Stimulated activated naive CD8-positive, alpha-beta T cell treated with anti-CD3 and anti-CD28 coated beads, Interleukin-15, amount 100 ng/mL, for 72 hours (primary cell): Measurements from ENCODE around the gene DISP1.

ENCODE experiments used
- ATAC-seq: fragments of 150-1000 bp; cut with Tn5 transposase; 2 replicates; pipeline ENCODE4 v1.10.0; 2021; ENCODE audit warnings: mild to moderate bottlenecking, moderate library complexity
- DNase-seq, 2 donors: peaks; one replicate each; pipeline ENCODE4 v3.0.0; 2021 to 2022
- H3K27ac Mint-ChIP-seq, 2 donors: one replicate each; pipeline ENCODE4 v1.8.0; 2022; ENCODE audit warnings: mild to moderate bottlenecking in 2 of 2, mixed read lengths in 2 of 2, moderate library complexity in 2 of 2
- H3K27me3 Mint-ChIP-seq: one replicate; pipeline ENCODE4 v1.8.0; 2022; ENCODE audit warnings: mixed read lengths
- H3K4me1 Mint-ChIP-seq: one replicate; pipeline ENCODE4 v1.8.0; 2022; ENCODE audit warnings: mild to moderate bottlenecking, mixed read lengths
- H3K4me3 Mint-ChIP-seq, 2 donors: one replicate each; pipeline ENCODE4 v1.8.0; 2022; ENCODE audit warnings: mild to moderate bottlenecking in 2 of 2, mixed read lengths in 2 of 2, moderate library complexity in 1 of 2
- H3K9me3 Mint-ChIP-seq, 2 donors: one replicate each; pipeline ENCODE4 v1.8.0; 2022; ENCODE audit warnings: mixed read lengths in 2 of 2

The DISP1 gene

DNA sequence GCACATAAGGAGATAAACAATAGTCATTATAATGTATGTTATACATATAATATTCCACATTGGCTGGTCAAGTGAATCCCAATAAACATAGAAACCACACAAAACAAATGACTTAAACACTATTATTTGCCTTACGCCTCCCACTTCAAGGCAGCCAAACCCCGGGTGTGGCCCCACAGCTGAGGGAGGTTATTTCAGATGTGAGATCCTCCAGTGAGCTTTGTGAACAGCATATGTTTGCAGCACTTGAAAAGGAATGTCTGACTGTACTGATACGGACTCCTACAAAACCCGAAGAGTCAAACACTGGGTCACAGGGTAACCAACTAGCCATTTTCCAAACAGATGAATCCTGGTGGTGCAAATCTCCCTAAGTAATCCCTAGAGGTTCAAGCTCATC is 27.1 kb upstream of the DISP1 start:
- Mint-ChIP-seq H3K4me3 (no peak overlapping the region), H3K9me3 (peaks cover 12 to 14% of the 10 kb centered on the region in 2 donors), H3K4me1 (peaks cover 19% of the 10 kb centered on the region), H3K27ac (no peak overlapping the region), H3K27me3 (no peaks in the 10 kb centered on the region)
- no peak for DNase-seq
- ATAC-seq = no peak

DNA sequence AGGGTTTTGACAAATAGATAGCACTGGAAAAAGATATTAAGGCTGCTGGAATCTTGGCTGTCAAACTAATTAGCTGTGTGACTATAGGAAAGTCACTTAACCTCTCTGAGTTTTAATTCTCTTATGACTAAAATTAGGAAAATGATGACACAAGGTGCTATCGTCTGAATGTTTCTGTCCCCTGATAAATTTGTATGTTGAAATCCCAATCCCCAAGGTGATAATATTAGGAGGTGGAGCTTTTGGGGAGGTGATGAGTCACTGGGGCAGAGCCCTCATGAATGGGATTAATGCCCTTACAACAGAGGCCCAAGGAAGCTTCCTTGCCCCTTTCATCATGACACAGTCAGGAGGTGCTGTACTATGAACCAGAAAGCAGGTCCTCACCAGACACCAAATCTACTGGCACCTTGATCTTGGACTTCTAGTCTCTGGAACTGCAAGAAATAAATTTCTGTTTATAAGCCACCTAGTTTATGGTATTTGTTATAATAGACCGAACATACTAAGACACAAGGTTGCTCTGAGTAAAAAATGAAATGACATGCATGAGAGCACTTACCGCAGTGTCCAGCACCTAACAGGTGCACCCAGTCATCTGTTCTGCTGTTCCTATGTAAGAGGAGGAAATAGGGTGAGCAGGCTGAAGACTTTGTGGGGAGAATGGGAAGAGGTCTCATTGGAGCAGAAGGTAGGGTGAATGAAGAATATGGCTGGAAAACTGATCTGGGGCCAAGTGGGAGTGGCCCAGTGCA is 26.3 kb upstream of the DISP1 start:
- Mint-ChIP-seq H3K4me3 (no peak overlapping the region), H3K4me1 (peaks cover 19% of the 10 kb centered on the region), H3K27me3 (no peaks in the 10 kb centered on the region), H3K27ac (no peak overlapping the region), H3K9me3 (peaks cover 12 to 14% of the 10 kb centered on the region in 2 donors)
- DNase-seq (no peak), ATAC-seq (no peak)

DNA sequence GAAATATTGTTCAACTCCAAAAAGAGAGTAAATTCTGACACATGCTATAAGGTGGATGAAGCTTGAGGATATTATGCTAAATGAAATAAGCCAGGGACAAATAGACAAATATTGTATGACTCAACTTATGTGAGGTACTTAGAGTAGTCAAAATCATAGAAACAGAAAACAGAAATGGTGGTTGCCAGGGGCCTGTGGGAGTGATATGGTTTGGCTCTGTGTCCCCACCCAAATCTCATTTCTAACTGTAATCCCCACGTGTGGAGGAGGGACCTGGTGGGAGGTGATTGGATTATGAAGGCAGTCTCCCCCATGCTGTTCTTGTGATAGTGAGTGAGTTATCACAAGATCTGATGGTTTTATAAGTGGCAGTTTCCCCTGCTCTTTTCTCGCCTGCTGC is 24.7 kb upstream of the DISP1 start:
- ATAC-seq = peak; percentile 54
- peak in 1 of 2 donors; percentile 19 for DNase-seq
- Mint-ChIP-seq H3K4me3 (no peak overlapping the region), H3K27ac (no peak overlapping the region), H3K9me3 (peaks cover 12 to 14% of the 10 kb centered on the region in 2 donors), H3K4me1 (peaks cover 19% of the 10 kb centered on the region), H3K27me3 (no peaks in the 10 kb centered on the region)

DNA sequence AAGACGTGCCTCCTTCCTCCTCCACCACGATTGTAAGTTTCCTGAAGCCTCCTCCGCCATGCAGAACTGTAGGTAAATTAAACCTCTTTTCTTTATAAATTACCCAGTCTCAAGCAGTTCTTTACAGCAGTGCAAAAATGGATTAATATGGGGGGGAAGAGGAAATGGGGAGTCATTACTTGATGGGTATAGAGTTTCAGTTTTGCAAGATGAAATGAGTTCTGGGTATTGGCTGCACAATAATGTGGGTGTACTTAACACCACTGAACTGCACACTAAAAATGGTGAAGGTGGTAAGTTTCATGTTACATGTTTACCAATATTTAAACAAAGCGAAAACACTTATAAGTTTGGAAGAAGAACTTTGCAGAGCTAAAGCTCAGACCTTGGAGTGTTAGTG is 24.3 kb upstream of the DISP1 start:
- Mint-ChIP-seq H3K4me3 (no peak overlapping the region), H3K9me3 (peaks cover 12 to 14% of the 10 kb centered on the region in 2 donors), H3K27me3 (no peaks in the 10 kb centered on the region), H3K27ac (no peak overlapping the region), H3K4me1 (peaks cover 19% of the 10 kb centered on the region)
- DNase-seq = no peak
- peak; percentile 80 for ATAC-seq

DNA sequence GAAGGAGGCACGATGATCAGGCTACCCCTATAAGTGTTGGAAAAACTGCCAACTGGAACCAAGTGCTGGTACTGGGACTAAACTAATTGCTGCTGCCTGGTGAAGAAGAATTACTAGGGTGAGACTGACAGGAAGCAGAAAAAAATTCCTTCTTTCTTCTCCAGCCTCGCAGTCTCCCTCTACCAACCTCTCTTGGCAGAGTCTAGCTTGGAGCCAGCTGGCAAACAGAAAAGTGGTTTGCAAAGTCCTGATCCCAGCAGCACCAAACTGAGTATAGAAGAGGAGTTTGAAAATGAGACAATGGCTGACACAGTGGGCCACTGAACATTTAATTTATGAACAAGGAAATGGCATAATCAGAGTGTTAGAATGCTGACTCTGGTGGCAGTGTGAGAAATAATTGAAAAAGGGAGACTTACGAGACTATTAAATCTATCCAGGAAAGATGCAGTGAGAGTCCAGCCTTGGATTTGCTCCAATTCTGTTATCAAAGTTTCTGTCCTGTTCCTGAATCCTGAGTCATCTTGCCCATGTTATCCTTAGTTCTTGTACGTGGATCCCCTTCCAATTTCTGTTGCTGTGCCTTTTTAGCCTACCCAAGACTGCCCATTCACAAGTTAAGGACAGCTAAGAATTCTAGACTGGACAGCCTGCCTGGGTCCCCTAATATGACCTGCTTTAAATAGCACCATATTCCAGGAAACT is 23.7 kb upstream of the DISP1 start:
- H3K27ac Mint-ChIP-seq = no peak overlapping the region

DNA sequence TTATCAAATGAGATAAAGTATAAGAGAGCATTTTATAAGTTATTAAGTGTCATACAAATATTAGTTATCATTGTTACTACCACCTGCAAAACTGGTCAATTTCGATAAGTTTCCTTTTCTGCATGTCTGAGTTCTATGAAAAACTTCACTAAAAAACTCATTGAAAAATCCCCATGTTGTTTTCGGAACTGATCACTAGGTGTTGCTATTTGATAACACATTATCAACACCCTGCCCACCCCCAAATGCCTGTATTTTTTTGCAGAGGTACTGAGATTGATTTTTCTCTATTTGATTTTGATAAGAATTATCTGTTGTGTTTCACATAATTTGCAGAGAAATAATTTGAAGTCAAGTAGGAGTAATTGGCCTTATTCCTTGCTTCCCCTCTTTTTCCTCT is 22.1 kb upstream of the DISP1 start:
- H3K4me3 Mint-ChIP-seq = no peak overlapping the region
- ATAC-seq = no peak
- no peak for DNase-seq

More for the DNA sequence above, 23.7 kb upstream of the DISP1 start:
- Mint-ChIP-seq H3K4me1 (peaks cover 19% of the 10 kb centered on the region), H3K9me3 (peaks cover 12 to 14% of the 10 kb centered on the region in 2 donors), H3K27me3 (no peaks in the 10 kb centered on the region), H3K4me3 (no peak overlapping the region)
- ATAC-seq (no peak), DNase-seq (no peak)

DNA sequence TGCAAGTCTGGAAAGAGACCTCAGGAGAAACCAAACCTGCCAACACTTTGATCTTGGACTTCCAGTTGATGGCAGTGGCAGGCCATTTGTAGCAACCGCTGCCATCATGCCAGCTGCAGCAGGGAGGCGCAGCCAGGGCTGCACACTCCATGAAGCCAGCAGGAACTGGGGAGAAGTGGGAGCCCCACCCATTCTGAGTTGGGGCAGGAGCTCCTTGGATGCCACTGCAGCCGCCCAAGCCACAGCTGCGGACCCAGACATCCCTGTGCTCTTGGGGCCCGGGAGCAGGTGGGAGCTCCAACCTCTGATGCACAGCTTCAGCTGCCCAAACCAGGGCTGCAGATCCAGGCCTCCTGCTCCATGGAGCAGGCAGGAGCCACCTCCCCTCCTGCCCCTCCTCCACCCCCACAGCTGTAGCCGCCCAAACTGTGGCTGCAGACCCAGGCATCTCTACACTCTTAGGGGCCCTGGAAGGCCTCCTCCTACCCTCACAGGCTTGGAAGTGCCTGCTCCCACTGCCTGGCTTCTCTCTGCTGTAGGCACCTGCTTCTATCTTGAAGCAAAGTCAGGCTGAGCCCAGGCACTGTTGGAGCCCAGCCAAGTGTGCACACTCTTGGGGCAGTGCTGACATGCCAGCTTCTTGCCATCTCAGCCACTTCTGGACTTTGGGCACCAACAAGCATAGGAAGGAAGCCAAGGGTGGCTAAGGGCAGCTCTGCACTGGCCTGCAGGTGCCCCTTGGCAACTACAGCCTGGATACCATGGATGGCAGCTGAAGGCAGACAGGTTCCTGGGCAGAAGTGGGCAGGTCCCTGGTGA is 20.0 kb upstream of the DISP1 start:
- Mint-ChIP-seq H3K4me1 (peaks cover 19% of the 10 kb centered on the region), H3K27me3 (no peaks in the 10 kb centered on the region), H3K9me3 (peaks cover 7 to 8% of the 10 kb centered on the region in 2 donors), H3K4me3 (no peak overlapping the region), H3K27ac (no peak overlapping the region)
- no peak for DNase-seq
- peak; percentile 6 for ATAC-seq

More for the DNA sequence above, 22.1 kb upstream of the DISP1 start:
- peaks cover 19% of the 10 kb centered on the region for H3K4me1 Mint-ChIP-seq
- H3K9me3 Mint-ChIP-seq = peaks cover 12 to 14% of the 10 kb centered on the region in 2 donors
- H3K27me3 Mint-ChIP-seq = no peaks in the 10 kb centered on the region
- H3K27ac Mint-ChIP-seq = no peak overlapping the region

DNA sequence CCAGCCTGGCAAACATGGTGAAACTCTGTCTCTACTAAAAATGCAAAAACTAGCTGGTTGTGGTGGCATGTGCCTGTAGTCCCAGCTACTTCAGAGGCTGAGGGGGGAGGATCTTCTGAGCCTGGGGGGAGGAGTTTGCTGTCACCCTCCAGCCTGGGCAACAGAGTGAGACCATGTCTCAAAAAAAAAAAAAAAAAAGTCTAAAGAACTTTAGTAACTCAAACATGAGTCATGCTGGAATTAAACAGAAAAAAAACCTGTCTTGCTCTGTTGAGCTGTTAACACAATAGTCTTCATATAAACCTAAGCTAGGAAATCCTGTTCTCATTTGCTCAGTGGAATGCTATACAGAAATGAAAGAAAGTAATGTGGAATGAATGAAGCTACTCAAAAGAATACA is 16.7 kb upstream of the DISP1 start:
- Mint-ChIP-seq H3K4me3 (no peak overlapping the region), H3K27ac (peak overlapping the region in 1 of 2 donors; percentile 46), H3K9me3 (no peaks in the 10 kb centered on the region)

DNA sequence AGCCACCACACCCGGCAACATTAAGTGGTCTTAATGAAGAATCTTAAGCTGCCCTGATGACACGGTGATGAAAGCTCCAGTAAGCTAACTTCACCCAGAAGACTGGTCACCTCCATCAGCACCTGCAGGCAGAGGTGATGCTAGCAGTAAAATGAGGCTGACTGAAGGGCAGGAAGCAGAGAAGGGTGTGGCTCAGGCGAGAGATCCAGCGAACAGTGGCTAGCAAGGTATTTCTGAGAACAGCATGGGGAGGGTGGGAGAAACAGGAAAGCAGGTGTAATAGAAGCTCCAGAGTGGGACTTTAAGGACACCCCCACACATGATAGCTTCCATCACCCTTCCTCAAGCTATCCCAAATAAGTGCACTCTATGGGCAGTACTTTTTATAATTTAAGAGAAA is 15.9 kb upstream of the DISP1 start:
- Mint-ChIP-seq H3K4me1 (peaks cover 5% of the 10 kb centered on the region), H3K4me3 (no peak overlapping the region), H3K27me3 (no peaks in the 10 kb centered on the region), H3K27ac (no peak overlapping the region), H3K9me3 (no peaks in the 10 kb centered on the region)
- no peak for DNase-seq
- no peak for ATAC-seq

More for the DNA sequence above, 16.7 kb upstream of the DISP1 start:
- Mint-ChIP-seq H3K27me3 (no peaks in the 10 kb centered on the region), H3K4me1 (peaks cover 5% of the 10 kb centered on the region)
- no peak for DNase-seq
- ATAC-seq = no peak

DNA sequence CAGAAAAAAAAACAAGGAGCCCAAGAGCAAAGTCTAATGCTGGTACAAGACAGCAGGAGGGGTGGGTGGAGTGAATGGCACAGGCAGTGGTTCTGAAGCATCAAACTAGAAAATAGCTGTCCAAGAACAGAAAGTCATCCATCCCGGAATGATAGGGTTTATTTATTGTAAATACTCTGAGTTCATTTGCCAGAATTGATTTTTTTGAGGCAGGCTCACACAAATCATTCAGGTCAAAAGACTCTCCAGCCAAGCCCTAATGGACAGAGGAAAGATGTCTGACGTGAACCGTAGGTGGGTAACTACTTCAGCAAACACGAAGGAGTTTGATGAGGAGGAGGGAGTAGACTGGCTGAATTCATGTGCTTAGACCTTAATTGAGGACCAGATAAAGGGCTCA is 13.8 kb upstream of the DISP1 start:
- H3K4me3 Mint-ChIP-seq = no peak overlapping the region
- H3K27me3 Mint-ChIP-seq = peaks cover 7% of the 10 kb centered on the region
- H3K9me3 Mint-ChIP-seq = no peaks in the 10 kb centered on the region
- no peak overlapping the region for H3K27ac Mint-ChIP-seq
- ATAC-seq (no peak), DNase-seq (no peak)
- peaks cover 5% of the 10 kb centered on the region for H3K4me1 Mint-ChIP-seq

DNA sequence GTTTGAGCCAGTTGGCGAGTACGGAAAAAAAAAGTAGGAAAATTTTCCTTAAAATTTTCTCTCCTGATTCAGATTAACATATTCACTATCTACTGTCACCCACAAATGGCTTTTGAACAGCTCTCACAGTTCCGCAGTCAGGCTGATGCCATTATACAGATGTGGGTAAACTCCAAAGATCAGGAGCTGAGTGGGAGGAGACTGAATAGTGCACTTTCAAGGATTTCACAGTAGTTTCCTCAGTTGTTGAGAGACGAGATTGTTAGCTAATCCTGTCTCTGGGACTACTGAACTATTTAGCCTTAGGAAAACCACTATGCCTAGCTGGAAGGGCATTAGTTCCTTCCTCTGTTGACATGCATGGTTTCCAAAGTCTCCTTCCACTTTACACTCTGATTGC is 3.2 kb upstream of the DISP1 start:
- Mint-ChIP-seq H3K4me1 (peaks cover 23% of the 10 kb centered on the region), H3K27me3 (no peaks in the 10 kb centered on the region), H3K9me3 (peaks cover 0 to 5% of the 10 kb centered on the region in 2 donors), H3K27ac (no peak overlapping the region), H3K4me3 (no peak overlapping the region)
- DNase-seq (no peak), ATAC-seq (no peak)

DNA sequence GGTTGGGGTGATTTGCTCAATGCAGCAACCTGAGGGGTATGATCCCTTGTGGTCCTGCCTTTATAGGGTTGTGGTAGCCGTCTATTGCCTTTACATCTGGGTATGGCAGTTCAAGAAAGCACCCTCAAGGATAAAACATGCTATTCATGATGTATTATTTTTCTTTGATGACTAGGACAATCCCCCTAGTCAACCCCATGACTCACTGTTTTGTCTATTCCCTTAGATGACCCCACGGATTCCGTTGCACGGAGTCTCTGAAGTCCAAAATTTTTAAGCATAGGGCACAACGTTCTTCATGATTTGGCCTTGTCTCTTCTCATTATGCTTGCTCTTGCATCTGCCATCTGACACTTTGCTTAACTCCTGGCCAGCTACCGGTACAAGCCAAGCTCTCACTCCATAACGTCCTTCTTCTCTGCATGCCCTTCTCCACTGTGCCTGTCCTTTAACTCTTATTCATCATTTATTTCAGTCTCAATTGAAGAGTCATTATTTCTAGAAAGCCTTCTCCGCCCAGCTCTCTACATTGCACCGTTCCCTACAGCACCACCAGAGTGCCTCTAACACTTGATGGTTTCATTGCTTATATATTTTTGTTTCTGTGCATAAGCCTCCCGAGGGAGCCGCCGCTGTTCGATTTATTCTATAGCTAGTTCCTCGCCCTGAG is 838 bp upstream of the DISP1 start:
- Mint-ChIP-seq H3K4me3 (peak overlapping the region; percentile 94 to 97), H3K27ac (peak overlapping the region in 1 of 2 donors; percentile 35), H3K4me1 (peaks cover 37% of the 10 kb centered on the region), H3K9me3 (peaks cover 0 to 5% of the 10 kb centered on the region in 2 donors), H3K27me3 (no peaks in the 10 kb centered on the region)
- ATAC-seq = peak; percentile 9
- no peak for DNase-seq

DNA sequence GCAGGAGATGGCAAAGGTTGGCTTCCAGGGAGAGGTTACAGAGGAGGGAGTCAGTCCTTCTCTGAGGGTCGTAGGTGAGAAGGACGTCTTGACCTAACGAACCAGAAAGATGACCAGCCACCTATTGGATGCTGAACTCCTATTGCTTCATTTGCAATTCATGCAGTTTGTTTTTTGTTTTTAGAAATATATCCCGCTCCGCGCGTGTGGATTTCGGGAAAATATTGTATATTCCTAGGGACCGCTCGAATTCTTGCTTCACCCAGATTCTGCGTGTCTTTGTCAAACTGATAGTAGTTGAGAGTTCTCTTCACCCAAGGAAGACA is 564 bp downstream of the DISP1 start:
- Mint-ChIP-seq H3K27ac (peak overlapping the region; percentile 99), H3K9me3 (peaks cover 0 to 5% of the 10 kb centered on the region in 2 donors), H3K4me3 (peak overlapping the region; percentile 94 to 97), H3K27me3 (no peaks in the 10 kb centered on the region), H3K4me1 (peaks cover 44% of the 10 kb centered on the region)
- no peak for ATAC-seq
- no peak for DNase-seq

DNA sequence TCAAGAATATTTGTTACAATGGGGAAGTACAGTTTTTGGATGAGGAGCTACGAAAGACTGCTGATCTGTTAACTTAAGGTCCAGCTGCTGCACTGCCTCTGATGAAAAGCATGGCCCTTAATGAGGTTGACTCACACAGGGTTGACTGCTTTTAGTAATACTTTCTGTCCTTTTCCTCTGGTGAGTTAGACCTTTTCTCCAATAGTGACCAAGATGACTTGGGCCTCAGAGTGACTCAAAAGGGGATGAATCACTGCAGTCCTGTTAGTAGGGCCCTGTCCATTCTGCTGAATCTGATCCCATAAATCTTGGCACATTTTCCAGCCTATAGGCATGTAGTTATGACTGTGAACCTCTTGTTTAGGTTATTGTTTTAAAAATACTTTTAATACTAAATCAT is 2.7 kb downstream of the DISP1 start:
- Mint-ChIP-seq H3K27ac (no peak overlapping the region), H3K4me1 (peaks cover 53% of the 10 kb centered on the region), H3K4me3 (no peak overlapping the region), H3K9me3 (peaks cover 0 to 5% of the 10 kb centered on the region in 2 donors), H3K27me3 (no peaks in the 10 kb centered on the region)
- no peak for ATAC-seq
- no peak for DNase-seq

DNA sequence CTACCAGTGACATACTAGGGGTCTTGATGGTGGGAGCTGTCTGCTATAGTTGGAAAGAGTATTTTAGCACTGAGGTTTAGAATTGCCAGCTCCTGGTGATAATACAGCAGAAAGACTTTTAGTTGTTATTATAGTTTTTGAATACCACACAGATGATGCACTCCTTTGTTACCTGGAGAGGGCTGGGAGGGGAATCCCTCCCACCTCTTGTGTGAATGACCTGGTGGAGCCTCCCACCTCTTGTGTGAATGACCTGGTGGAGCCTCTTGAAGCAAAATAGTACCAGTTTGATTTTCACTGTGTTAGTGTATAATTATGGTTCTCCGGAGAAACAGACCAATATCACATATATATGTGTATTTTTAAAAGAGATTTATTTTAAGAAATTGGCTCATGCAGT is 3.3 kb downstream of the DISP1 start:
- no peak overlapping the region for H3K4me3 Mint-ChIP-seq
- no peak for ATAC-seq
- no peaks in the 10 kb centered on the region for H3K27me3 Mint-ChIP-seq
- H3K4me1 Mint-ChIP-seq = peaks cover 53% of the 10 kb centered on the region
- peak overlapping the region in 1 of 2 donors; percentile 71 for H3K27ac Mint-ChIP-seq
- no peak for DNase-seq
- peaks cover 0 to 5% of the 10 kb centered on the region in 2 donors for H3K9me3 Mint-ChIP-seq
